ENCODE data around the gene ADISSP.

DNA sequence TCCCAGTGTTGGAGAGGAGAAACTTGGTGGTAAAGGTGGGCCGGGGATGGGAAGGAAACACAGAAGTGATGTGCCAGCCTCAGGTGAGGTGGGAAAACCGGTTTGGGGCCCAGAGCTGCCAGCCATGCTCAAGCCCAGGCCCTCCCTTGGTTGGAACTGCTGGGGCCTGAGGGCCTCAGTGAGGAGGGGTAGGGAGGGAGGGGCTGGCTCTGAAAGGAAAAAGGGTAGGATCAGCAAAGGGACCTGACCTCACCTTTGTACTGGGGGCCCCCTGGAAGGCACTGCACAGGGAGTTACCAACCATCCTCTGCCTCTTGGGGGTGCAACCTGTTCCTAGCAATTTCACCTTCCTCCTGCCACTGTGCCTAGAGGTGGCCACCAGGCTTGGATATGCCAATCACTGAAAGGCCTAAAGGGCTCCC lies 15.5 kb upstream of the ADISSP start:
- TF ChIP-seq, protein P1, sequence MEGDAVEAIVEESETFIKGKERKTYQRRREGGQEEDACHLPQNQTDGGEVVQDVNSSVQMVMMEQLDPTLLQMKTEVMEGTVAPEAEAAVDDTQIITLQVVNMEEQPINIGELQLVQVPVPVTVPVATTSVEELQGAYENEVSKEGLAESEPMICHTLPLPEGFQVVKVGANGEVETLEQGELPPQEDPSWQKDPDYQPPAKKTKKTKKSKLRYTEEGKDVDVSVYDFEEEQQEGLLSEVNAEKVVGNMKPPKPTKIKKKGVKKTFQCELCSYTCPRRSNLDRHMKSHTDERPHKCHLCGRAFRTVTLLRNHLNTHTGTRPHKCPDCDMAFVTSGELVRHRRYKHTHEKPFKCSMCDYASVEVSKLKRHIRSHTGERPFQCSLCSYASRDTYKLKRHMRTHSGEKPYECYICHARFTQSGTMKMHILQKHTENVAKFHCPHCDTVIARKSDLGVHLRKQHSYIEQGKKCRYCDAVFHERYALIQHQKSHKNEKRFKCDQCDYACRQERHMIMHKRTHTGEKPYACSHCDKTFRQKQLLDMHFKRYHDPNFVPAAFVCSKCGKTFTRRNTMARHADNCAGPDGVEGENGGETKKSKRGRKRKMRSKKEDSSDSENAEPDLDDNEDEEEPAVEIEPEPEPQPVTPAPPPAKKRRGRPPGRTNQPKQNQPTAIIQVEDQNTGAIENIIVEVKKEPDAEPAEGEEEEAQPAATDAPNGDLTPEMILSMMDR (IDR thresholded peaks at IDR 0.05) = no peak
- TF ChIP-seq POLR2A (IDR thresholded peaks at IDR 0.05) = no peak

Measured in body of pancreas (tissue), 4 donors.